ENCODE results near the gene ANGPTL8. TPM values are rescaled to one million over a fixed set of nuclear protein-coding genes. Genes with fewer than 3 reads are reported as not detected.

Gene ANGPTL8
- total RNA-seq, 1 donor from 2014 or later: not detected

DNA sequence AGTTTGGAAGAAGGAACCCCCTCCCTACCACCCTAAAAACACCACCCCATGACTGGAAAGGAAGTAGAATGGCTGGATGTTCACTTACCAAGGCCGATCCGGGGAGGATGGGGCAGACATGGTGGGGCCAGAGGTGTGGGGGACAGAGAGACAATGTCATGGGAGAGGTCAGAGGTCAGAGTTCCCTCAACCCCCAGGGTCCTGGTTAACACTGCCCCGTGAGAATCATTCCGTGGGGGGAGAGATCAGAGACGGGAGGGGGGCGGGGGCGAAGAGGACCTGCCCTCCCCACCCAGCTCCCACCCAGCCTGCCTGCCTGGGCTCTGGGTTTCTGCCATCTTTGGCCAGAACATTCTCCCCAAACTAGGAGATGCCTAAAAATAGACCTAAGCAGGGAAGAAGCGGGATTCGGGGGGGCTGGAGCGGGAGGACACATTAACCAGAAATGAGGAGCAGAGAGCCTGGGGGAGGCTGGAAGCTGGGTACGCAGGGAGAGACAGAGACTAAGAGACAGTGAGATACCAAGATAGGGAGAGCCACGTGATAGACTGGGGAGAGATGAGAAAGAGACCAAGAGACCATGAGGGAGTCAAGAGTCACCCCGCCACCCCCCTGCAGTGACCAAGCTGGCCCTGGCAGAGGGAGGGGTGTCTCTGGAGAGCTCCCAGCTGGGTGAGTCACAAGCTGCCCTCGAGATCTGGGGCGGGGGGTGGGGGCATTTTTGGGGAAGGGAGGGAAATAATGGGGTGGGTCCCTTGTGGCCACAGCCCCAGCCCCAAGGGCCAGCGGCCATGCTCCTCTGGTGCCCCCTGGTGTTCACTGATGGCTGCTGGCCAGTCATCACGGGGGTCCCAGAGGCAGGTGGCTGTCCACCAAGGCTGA lies 36.0 kb upstream of the ANGPTL8 start:
- peak; percentile 70 for DNase-seq

DNA sequence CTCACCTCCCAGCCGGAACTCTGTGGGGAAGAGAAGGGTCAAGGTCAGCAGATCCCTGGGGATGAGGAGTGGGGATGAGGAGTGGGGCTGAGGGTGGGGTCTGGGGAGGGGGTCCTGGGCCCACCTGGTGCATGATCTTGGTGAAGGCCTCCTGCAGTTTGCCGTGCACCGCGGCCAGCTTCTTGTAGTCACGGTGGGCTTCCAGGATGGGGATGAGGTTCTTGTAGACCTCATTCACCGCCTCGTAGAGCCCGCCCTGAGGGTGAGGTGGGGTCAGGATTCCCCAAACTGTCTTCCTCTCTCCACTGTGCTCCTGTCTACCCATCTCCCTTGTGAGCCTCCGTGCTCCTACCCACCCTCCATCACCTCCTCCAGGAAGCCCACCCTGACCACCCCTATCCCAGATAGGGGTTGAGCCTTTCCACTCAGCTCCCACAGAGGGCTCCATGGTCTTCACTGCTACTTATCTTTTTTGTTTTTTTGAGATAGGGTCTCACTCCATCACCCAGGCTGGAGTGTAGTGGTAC lies 35.3 kb upstream of the ANGPTL8 start:
- DNase-seq: no peak

DNA sequence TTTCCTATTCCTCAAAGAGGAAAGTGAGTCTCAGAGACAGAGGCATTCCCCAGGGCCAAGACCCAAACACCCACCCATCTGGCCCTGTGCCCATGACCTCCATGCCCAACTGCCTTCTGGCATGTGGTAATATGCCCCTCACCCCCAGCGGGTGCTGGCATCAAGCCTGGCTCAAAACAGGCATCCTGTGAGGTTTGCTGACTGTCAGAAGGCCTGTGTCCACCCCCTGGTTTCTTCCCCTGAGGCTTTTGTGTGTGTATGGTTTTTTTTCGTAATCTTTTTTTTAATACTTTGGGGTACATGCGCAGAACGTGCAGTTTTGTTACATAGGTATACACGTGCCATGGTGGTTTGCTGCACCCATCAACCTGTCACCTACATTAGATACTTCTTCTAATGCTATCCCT lies 34.5 kb upstream of the ANGPTL8 start:
- DNase-seq: no peak

DNA sequence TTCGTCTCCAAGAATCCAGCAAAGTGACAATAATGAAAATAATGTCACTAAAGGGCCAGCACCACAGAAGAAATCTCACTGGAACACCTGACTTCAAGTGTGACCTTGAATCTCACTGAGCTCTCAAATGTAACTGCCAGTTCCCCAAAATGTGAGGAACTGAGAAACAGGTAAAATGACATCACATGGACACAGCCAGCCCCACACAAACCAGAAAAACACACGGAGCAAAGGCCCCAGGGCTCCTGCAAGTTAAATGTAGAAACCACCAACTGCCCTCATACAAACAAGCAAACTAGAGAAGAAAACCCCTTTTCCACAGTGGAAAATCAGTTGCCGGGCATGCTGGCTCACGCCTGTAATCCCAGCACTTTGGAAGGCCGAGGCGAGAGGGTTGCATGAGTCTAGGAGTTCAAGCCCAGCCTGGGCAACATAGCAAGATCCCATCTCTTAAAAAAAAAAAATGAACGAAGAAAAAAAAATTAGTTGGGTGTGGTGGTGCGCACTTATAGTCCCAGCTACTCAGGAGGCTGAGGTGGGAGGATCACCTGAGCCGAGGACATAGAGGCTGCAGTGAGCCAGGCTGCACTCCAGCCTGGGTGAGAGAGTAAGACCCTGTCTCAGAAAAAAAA lies 33.4 kb upstream of the ANGPTL8 start:
- DNase-seq: no peak

DNA sequence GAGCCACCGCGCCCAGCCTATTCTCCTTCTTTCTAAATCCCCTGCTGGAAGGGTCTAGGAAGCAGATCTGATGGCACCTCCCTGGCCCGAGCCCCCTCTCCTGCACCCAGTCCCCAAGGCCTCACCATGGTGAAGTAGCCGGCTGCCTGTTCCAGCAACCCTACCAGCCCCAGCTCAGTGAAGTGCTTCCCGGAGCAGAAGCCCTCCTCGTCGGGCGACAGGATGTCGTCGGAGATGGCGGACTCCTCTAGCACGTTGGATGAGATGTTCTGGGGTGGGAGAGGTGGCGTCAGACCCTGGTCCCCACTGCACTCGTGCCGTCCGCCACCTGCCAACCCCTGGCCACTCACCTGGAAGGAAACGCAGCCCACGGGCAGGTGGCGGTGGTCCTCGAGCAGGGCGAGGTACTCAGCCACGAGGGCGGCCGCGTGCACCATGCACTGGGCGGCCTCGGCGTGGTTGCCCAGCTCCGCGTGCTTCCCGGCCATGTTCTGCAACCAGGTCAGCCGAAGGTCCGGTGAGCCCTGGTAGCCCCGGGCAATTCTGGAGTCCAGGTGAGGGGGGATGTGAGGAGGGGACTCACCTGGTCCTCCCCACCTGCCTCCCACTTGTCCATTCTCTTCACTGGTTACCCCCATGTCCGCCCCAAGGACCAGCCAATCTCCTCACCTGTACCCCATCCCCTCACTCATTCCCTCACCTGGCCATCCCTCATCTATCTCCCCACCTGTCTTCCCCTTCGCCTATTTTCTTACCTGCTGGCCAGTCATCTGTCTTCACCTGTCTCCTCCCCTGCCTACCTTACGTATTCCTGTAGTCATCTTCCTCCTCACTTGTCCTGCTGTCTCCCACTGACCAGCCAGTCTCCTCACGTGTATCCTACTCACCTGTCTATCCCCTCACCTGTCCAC lies 30.6 kb upstream of the ANGPTL8 start:
- DNase-seq: no peak

DNA sequence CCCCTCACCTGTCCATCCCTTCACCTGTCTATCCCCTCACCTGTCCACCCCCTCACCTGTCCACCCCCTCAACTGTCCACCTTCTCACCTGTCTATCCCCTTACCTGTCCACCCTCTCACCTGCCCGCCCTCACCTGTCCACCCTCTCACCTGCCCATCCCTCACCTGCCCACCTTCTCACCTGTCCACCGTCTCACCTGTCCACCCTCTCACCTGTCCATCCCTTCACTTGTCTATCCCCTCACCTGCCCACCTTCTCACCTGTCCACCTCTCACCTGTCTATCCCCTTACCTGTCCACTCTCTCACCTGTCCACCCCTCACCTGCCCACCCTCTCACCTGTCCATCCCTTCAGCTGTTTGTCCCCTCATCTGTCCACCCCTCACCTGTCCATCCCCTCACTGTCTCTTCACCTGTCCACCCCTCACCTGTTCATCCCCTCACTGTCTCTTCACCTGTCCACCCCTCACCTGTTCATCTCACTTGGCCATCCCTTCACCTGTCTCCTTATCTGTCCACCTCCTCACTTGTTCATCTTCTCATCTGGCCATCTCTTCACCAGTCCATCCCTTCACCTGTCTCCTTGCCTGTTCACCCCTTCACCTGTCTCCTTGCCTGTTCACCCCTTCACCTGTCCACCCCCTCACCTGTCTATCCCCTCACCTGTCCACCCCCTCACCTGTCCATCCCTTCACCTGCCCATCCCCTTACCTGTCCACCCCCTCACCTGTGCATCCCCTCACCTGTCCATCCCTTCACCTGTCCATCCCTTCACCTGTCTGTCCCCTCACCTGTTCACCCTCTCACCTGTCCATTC lies 29.4 kb upstream of the ANGPTL8 start:
- no peak for DNase-seq

DNA sequence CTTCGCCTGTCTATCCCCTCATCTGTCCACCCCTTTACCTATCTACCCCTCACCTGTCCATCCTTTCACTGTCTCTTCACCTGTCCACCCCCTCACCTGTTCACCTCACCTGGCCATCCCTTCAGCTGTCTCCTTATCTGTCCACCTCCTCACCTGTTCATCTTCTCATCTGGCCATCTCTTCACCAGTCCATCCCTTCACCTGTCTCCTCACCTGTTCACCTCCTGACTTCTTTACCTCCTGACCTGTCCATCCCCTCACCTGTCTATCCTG lies 28.8 kb upstream of the ANGPTL8 start:
- DNase-seq: no peak

DNA sequence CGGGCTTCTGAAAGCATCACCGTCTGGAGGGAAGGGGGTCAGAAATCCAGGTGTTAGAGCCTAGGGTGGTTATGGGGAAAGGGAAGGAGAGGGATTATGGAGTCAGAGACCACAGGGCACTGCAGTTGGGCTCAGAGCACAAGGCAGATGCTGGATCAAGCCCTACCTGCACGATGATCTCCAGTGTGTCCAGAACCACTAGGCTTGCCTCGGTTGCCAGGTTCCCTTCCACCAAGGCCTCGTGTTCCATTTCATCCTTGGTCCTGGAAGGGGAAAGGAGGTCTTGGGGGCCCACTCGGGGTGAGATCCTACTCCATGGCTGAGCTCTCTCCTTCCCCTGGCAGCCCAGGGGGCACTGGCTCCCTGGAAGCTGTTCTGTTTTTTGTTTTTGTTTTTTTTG lies 25.0 kb upstream of the ANGPTL8 start:
- DNase-seq: no peak

DNA sequence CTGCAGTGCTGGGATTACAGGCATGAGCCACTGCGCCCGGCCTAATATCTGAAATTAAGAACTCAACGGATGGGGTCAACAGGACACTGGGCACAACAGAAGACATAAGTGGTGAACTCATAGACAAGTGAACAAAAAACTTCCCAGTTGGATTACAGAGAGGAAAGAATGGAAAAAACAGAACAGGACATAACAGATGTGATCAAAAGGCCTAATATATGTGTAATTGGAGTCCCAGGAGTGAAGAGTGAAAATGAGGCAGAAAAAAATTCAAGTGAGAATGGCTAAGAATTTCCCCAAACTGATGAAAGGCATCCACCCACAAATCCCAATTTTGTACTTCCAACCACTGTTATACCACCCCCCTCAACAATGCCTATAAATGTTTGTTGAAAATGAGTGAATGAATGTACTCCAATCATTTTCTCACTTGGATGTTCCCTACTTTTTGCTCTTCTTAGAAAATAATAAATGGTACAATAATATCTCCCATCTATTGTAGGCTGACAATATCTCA lies 18.3 kb upstream of the ANGPTL8 start:
- no peak for DNase-seq

DNA sequence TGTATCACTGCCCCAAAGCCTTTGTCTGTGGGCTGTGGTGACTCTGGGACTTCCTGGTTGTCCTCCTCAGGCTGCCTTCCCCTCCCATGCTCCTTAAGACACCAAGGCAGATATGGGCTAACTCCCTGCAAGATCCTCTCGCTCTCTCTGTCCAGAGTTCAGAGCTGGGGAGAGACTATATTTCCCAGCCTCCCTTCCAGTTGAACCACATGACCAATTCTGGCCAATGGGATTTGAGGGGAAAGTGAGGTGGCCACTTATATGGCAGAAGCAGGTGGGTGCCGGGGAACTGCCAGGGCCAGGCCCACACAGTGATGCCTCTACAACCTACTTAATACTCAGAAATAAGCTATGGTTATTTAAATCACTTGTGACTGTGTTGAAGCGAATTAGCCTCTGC lies 16.2 kb upstream of the ANGPTL8 start:
- no peak for DNase-seq

DNA sequence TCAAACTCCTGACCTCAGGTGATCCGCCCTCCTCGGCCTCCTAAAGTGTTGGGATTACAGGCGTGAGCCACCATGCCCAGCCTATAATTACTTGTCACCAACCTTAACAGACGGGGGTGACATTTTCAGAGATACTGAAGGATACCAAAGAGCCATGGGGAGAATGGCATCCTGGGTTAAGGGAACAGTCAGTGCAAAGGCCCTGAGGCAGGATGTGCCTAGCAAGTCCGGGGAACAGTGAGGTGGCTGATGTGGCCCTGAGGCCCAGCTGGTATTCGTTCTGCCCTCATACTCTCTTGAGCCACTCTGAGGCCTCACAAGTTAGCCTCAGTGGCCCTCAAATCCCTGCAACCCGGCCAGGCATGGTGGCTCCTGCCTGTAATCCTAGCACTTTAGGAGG lies 15.0 kb upstream of the ANGPTL8 start:
- DNase-seq: no peak

DNA sequence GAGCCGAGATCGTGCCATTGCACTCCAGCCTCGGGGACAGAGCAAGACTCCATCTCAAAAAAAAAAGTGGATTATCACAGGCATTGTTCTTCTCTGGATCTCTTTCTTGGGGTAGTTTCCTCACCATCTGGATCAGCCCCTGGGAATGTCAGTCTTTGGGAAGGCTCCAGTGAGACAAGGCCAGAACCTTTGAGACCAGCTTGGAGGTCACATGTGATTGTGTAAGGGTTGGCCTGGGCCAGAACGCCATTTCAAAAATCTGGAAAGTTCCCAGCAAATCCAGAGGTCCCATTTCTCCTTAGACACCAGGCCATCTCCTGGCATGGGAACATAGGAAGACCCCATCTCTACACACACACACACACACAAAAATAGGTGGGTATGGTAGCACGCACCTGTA lies 14.2 kb upstream of the ANGPTL8 start:
- DNase-seq: no peak

DNA sequence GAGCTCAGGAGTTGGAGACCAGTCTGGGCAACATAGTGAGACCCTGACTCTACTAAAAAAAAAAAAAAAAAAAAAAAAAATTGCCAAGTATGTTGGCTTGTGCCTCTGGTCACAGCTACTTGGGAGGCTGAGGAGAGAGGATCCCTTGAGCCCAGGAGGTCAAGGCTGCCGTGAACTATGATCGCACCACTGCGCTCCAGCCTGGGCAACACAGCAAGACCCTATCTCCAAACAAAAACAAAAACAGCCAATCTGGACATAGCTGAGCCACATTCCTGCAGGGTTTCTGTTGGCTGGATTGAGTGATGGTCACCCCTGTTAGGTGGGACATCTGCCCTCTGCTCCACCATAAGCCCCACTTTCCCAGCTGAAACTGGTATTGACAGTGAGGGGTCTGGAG lies 13.6 kb upstream of the ANGPTL8 start:
- no peak for DNase-seq

DNA sequence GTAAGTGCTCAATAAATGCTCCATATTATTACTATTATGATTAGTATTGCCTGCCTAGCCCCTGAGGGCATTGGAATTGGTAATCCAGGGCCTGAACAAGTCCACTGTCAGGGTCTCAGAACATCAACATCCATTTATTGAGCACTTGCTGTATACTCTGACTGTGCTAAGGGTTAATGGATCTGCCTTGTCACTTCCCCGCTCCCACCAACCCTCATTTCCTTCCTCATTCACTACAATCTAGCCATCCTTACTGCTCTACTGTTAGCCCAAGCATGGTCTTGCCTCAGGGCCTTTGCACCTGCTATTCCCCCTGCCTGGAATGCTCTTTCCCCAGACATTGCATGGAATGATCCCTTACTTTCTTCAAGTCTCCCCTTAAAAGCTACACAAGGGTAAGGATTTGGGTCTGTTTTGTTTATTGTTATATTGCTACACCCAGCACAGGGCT lies 12.7 kb upstream of the ANGPTL8 start:
- DNase-seq: no peak

DNA sequence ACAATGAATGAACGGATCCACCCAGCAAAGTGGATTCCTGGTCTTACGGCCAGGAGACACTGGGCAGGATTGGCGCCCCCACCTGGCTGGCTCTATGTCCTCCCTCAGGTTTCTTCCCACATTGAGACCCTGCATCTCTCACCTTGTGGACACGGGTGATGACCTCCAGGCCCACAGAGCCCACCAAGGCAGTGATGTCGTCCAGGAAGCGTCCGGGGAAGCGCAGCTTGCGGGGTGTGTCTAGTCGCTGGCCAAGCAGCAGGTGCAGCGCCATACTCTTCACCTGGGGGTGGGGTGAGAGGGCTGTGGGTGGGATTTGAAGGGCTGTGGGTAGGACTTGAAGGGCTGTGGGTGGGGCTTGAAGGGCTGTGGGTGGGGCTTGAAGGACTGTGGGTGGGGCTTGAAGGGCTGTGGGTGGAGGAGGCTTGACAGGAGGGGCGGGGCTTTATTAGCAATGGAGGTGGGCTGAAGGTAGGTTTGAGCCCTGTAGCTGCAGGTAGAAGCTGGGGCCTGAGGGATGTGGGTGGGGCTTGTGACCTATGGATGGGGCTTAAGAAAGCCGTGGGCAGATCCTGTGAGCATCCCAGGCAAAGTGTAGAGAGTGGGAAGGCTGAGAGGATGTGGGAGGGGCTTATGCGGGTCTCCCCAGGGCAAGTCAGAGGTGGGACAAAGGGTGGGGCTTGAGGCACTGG lies 12.1 kb upstream of the ANGPTL8 start:
- no peak for DNase-seq

DNA sequence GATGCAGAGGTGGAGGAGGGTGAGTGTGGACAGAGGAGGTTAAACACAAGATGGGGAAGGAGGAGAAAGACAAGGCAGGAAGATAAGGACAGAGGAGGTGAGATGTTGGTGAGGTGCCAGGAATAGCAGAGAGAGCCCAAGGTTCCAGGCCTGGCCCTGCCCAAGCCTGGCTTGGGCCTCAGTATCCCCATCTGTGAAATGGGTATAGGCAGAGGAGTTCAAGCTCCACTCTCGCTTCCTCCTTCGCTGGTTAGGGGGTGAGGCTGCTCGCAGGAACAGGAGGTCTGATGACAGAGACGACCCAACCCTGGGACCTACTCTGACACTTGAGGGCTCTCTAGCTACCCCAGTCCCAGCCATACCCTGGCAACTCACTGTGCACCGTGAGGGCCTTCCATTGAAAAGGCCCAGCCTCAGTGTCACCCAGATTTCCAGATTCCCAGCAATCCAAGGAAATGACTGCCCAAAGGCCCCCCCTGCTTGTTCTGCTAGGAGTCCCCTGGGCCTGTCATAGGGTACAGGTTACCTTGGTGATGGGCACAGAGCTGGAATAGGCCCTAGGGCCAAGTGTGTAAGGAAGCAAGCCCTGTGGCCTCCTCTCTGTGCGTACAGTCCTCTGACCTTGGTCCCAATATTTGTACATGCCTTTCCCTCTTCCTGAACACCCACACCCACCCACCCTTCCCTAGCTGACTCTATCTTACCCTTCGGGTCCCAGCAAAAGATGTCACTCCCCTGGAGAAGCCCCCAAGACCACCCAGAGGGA lies 8.6 kb upstream of the ANGPTL8 start:
- DNase-seq: no peak

DNA sequence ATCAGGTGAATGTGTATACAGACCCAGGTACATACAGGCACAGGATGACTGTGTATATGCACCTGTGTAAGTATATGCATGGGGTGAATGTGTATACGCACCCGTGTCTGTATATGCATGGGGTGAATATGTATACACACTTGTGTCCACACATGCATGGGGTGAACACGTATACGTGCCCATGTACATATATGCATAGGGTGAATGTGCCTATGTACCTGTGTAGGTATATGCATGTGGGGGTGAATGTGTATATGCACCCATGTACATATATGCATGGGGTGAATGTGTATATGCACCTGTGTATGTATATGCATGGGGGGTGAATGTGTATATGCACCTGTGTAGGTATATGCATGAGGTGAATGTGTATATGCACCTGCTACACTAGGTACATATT lies 6.9 kb upstream of the ANGPTL8 start:
- no peak for DNase-seq

DNA sequence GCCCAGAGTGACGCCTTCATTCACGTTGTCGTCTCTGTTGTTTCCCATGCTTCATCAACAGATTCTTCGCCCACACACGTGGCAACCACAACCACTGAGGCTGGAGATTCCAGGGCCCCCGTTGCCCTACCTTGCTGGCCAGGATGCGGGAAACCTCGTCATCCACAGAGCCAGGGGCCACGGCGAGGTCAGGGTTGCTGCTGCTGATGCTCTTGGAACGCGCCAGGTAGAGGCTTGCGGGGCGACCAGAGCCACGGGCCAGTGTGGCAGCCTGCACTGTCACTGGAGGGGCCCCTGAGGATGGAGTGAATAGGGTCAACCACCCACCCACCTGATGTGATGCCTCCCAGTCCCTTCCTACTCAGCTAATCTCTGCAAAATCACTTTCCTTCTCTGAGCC lies 6.3 kb upstream of the ANGPTL8 start:
- DNase-seq: no peak

DNA sequence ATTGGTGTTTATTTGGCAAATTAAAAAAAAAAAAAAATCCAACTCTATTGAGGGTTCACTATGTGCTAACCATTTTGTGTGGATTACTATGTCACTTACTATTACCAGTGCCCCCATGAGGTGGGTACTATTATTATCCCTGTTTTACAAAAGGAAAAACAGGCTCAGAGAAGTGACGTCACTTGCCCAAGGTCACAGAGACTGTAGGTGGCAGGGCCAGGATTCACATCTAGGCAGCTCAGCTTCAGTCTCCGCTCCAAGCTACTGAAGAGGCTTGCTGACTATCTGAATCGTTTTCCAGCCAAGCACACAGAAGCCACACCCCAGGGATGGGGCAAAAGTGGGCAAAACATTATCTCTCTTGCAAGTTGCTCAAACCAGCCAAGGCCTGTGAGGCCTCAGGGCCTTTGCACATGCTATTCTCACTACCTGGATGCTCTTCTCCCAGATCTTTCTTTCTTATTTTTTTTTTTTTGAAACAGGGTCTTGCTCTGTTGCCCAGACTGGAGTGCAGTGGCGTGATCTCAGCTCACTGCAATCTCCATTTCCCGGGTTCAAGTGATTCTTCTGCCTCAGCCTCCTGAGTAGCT lies 4.8 kb upstream of the ANGPTL8 start:
- no peak for DNase-seq

Data from occipital lobe (tissue), 2 donors.